HepG2 (cell line): ENCODE results near the gene PDE1C. TPM values are rescaled to one million over a fixed set of nuclear protein-coding genes. Genes with fewer than 3 reads are reported as not detected.

Experiments used
- ATAC-seq: fragments of 200-7000 bp; cut with Tn5 transposase; 3 replicates; pipeline ENCODE4 v1.9.1; 2020; ENCODE audit warnings: mild to moderate bottlenecking, moderate library complexity
- BruUV-seq: library from RNA; stranded (reverse); fragments of 400-500 nt; replicated peaks from 2 replicates; lab custom pipeline; 2021; lab: Mats Ljungman, UMichigan
- CTCF ChIA-PET: fragments of 300-600 bp; formaldehyde crosslinking; extraction: SDS; loops from one replicate; lab custom pipeline; 2021; ENCODE audit warnings: low total read pairs, inconsistent platforms, low intra/inter-chr PET ratio; lab: Yijun Ruan, JAX
- POLR2A ChIA-PET: fragments of 350-600 bp; sonication (Branson Sonifier 250); formaldehyde crosslinking; loops from one replicate; lab custom pipeline; 2020; ENCODE audit warnings: antibody characterized with exemption, inconsistent platforms; lab: Yijun Ruan, JAX
- DNase-seq: peaks from one replicate; pipeline ENCODE4 v3.0.0-alpha.2; 2015; ENCODE audit warnings: low spot score
- FAIRE-seq: peaks from 3 replicates; lab custom pipeline; 2011; peaks lifted over from hg19 to GRCh38; lab: Jason Lieb, UNC
- H2AFZ ChIP-seq: one replicate; pipeline ENCODE4 v1.6.1; 2011; ENCODE audit warnings: low read length, inconsistent platforms
- H3K27ac ChIP-seq: fragments of 300-600 bp; 3 replicates; pipeline ENCODE4 v1.8.0; 2011; ENCODE audit warnings: mixed run types, mild to moderate bottlenecking, mixed read lengths, low read length, inconsistent platforms; ENCODE audit not compliant: insufficient read depth; ENCODE audit errors: extremely low read length
- H3K27me3 ChIP-seq, 2 experiments: fragments of 200-600 bp in 1 of 2; 2 replicates in 1 of 2; 3 replicates in 1 of 2; pipeline versions ENCODE4 v1.6.0 to v1.8.0; 2011; ENCODE audit warnings: low read length in 2 of 2, mild to moderate bottlenecking in 2 of 2, moderate library complexity in 2 of 2, inconsistent platforms in 1 of 2; ENCODE audit not compliant: insufficient read depth in 2 of 2, control insufficient read depth in 1 of 2
- H3K36me3 ChIP-seq, 2 experiments: fragments of 200-600 bp in 1 of 2; replicated peaks in 1 of 2; 2 replicates in 1 of 2; 3 replicates in 1 of 2; pipeline versions ENCODE4 v1.5.1 to v1.8.0; 2011; ENCODE audit warnings: low read length in 2 of 2, inconsistent platforms in 1 of 2; ENCODE audit not compliant: insufficient read depth in 2 of 2, control insufficient read depth in 1 of 2
- H3K4me1 ChIP-seq: 2 replicates; pipeline ENCODE4 v1.5.1; 2012; ENCODE audit warnings: low read length, inconsistent platforms; ENCODE audit not compliant: insufficient read depth
- H3K4me2 ChIP-seq: 2 replicates; pipeline ENCODE4 v1.6.0; 2011; ENCODE audit warnings: low read depth, low read length, inconsistent platforms
- H3K4me3 ChIP-seq, 3 experiments: fragments of 200-600 bp in 1 of 3; sonication (generic), shearing (Covaris generic) in 1 of 3; replicated peaks in 1 of 3; 2 replicates each; pipeline ENCODE4 v1.5.1; 2011 to 2016; ENCODE audit warnings: low read length in 3 of 3, inconsistent platforms in 2 of 3, low read depth in 2 of 3, mild to moderate bottlenecking in 2 of 3, control low read depth in 1 of 3, mixed read lengths in 1 of 3; ENCODE audit not compliant: insufficient read depth in 1 of 3
- H3K79me2 ChIP-seq: one replicate; pipeline ENCODE4 v1.6.1; 2011; ENCODE audit warnings: low read length, inconsistent platforms; ENCODE audit not compliant: insufficient read depth
- H3K9ac ChIP-seq: 2 replicates; pipeline ENCODE4 v1.6.0; 2011; ENCODE audit warnings: mild to moderate bottlenecking, low read depth, low read length, inconsistent platforms; ENCODE audit not compliant: insufficient read depth
- H3K9me3 ChIP-seq: 2 replicates; pipeline ENCODE4 v1.5.1; 2012; ENCODE audit warnings: mild to moderate bottlenecking, low read length
- H4K20me1 ChIP-seq: 2 replicates; pipeline ENCODE4 v1.6.0; 2011; ENCODE audit warnings: inconsistent platforms, mild to moderate bottlenecking, low read length, moderate library complexity; ENCODE audit not compliant: insufficient read depth
- EED ChIP-seq: sonication (generic); formaldehyde crosslinking; IDR thresholded peaks from 2 replicates; pipeline ENCODE4 v1.5.0; 2020; ENCODE audit warnings: mild to moderate bottlenecking, missing genetic modification reagents
- ELF3 ChIP-seq: IDR thresholded peaks from 2 replicates; pipeline ENCODE4 v1.6.1; 2016; ENCODE audit warnings: missing genetic modification reagents, missing compliant biosample characterization
- IRF9 ChIP-seq: sonication (generic); formaldehyde crosslinking; IDR thresholded peaks from 2 replicates; pipeline ENCODE4 v1.8.0; 2022; ENCODE audit warnings: missing genetic modification reagents, mild to moderate bottlenecking, borderline replicate concordance
- IRX3 ChIP-seq: sonication (generic); formaldehyde crosslinking; IDR thresholded peaks from 2 replicates; pipeline ENCODE4 v1.8.1; 2023; ENCODE audit warnings: mild to moderate bottlenecking, low read depth, missing genetic modification reagents, borderline replicate concordance
- KDM5A ChIP-seq: fragments of 200-600 bp; sonication (generic); IDR thresholded peaks from 2 replicates; pipeline ENCODE4 v1.7.0; 2018; ENCODE audit warnings: antibody characterized with exemption, mild to moderate bottlenecking, low read length, borderline replicate concordance
- MAFF ChIP-seq: IDR thresholded peaks from 2 replicates; pipeline ENCODE4 v1.6.1; 2011; ENCODE audit warnings: low read depth, low read length, improper control_type of control experiment
- MAFK ChIP-seq, 2 experiments: IDR thresholded peaks in 1 of 2; conservative IDR thresholded peaks in 1 of 2; 2 replicates each; pipeline ENCODE4 v1.6.1; 2011; ENCODE audit warnings: improper control_type of control experiment in 2 of 2, low read length in 2 of 2
- NFE2 ChIP-seq: sonication (generic); formaldehyde crosslinking; IDR thresholded peaks from 2 replicates; pipeline ENCODE4 v1.4.0; 2020; ENCODE audit warnings: missing genetic modification reagents
- NFE2L1 ChIP-seq: sonication (generic); formaldehyde crosslinking; IDR thresholded peaks from 2 replicates; pipeline ENCODE4 v1.4.0; 2020; ENCODE audit warnings: missing genetic modification reagents, mild to moderate bottlenecking, borderline replicate concordance
- NFE2L2 ChIP-seq: fragments of 150-350 bp; IDR thresholded peaks from 2 replicates; pipeline ENCODE4 v1.6.1; 2014; ENCODE audit warnings: low read length
- NONO ChIP-seq, 2 experiments: fragments of 450-650 bp in 1 of 2; sonication (generic) in 1 of 2; formaldehyde crosslinking in 1 of 2; IDR thresholded peaks in 1 of 2; conservative IDR thresholded peaks in 1 of 2; 2 replicates each; pipeline versions ENCODE4 v1.6.1 to v1.8.0; 2017 to 2022; ENCODE audit warnings: mild to moderate bottlenecking in 1 of 2, missing genetic modification reagents in 1 of 2, moderate library complexity in 1 of 2
- TFAP4 ChIP-seq: sonication (generic); IDR thresholded peaks from 2 replicates; pipeline ENCODE4 v1.6.1; 2016; ENCODE audit warnings: low read depth, borderline replicate concordance
- U2AF1 ChIP-seq: fragments of 200-400 bp; formaldehyde crosslinking; optimal IDR thresholded peaks from 2 replicates; pipeline ENCODE3; 2017; ENCODE audit warnings: mild to moderate bottlenecking, low read depth, low read length
- ZMYM2 ChIP-seq: sonication (generic); formaldehyde crosslinking; IDR thresholded peaks from 2 replicates; pipeline ENCODE4 v1.8.0; 2022; ENCODE audit warnings: mild to moderate bottlenecking, missing genetic modification reagents
- ZNF260 ChIP-seq: sonication (generic); formaldehyde crosslinking; IDR thresholded peaks from 2 replicates; pipeline ENCODE4 v1.4.0; 2020; ENCODE audit warnings: missing genetic modification reagents, low read depth, mild to moderate bottlenecking, borderline replicate concordance
- ZNF30 ChIP-seq: sonication (generic); formaldehyde crosslinking; IDR thresholded peaks from 2 replicates; pipeline ENCODE4 v1.5.0; 2020; ENCODE audit warnings: mild to moderate bottlenecking, missing genetic modification reagents
- ZNF614 ChIP-seq: IDR thresholded peaks from 2 replicates; pipeline ENCODE4 v1.6.1; 2018; ENCODE audit warnings: missing biosample characterization, missing genetic modification reagents, inconsistent platforms, borderline replicate concordance
- WGBS: methylation state at CpG from one replicate; pipeline ENCODE4 v1.1.6; 2017; ENCODE audit warnings: low lambda C conversion rate; 5-methylcytosine and 5-hydroxymethylcytosine counted together
- in situ Hi-C: cut with HindIII; loops from 2 replicates; pipeline ENCODE4 v1.10.0; 2017; ENCODE audit warnings: low pct_unique_long_range_greater_than_20kb; ENCODE audit not compliant: extremely low pct_ligation_motif_present
- intact Hi-C: fragments of 100-400 bp; cut with micrococcal nuclease; formaldehyde crosslinking; loops from one replicate; pipeline ENCODE4 v1.10.0; 2022; ENCODE audit not compliant: unreplicated experiment
- polyA plus RNA-seq, 8 experiments: library from polyadenylated mRNA; depleted of rRNA in 3 of 8; stranded (reverse) in 7 of 8; unstranded in 1 of 8; fragments of >200 nt; fragmentation: Illumina TruSeq in 4 of 8; extraction: Trizol in 4 of 8; gene quantifications; 2 replicates each; pipeline versions ENCODE4 v1.2.1 to v1.2.3, GENCODE V29; 2011 to 2016; ENCODE audit warnings: low read depth in 4 of 8, missing spikeins in 1 of 8, mixed read lengths in 1 of 8; ENCODE audit not compliant: insufficient read depth in 1 of 8
- total RNA-seq, 5 experiments: library from RNA; depleted of rRNA; stranded (reverse); fragments of >200 nt; fragmentation: Illumina TruSeq; extraction: Trizol; gene quantifications; 2 replicates each; pipeline ENCODE4 v1.2.3, GENCODE V29; 2016; ENCODE audit warnings: low read depth in 1 of 5

Gene PDE1C
- total and polyA plus RNA-seq, 2 of the 13 experiments (the other 11 are each of a cell fraction or from before 2014, with no cell fraction given) = not detected

GRCh38 chr7:31764462-31764861 is 305.7 kb downstream of the PDE1C start:
- DNase-seq = no peak
- no peak overlapping the region for H3K4me2 ChIP-seq
- H3K27me3 ChIP-seq = no peaks in the 10 kb centered on the region
- no peaks in the 10 kb centered on the region for H4K20me1 ChIP-seq
- H3K36me3 ChIP-seq = no peaks in the 10 kb centered on the region
- H3K27ac ChIP-seq = no peak overlapping the region
- H3K4me3 ChIP-seq = no peak overlapping the region
- no peak for TF ChIP-seq KDM5A
- TF ChIP-seq NFE2L2 = peak; percentile 77
- no peak for TF ChIP-seq ZMYM2 (CRISPR knock-in tag)
- TF ChIP-seq NFE2 = no peak
- TF ChIP-seq MAFF = peak; percentile 55; the same call in 1 of the 2 replicates
- TF ChIP-seq MAFK (conservative IDR thresholded peaks at IDR 0.05 in 1 of 2, IDR thresholded peaks at IDR 0.05 in 1 of 2; ENCODE audit: low read length in 2 of 2) = peak; percentile 60 to 64
- TF ChIP-seq, all 625 proteins: peak for 3
- H3K9me3 ChIP-seq = no peaks in the 10 kb centered on the region
- H3K9ac ChIP-seq = no peak overlapping the region
- CTCF ChIA-PET = no interaction called here
- FAIRE-seq (no peak), ATAC-seq (no peak)
- no peaks in the 10 kb centered on the region for H3K4me1 ChIP-seq
- POLR2A ChIA-PET = no interaction called here
- intact Hi-C loops (no loop called here), in situ Hi-C loops (no loop called here)
- no TSS peak for BruUV-seq
- no peak overlapping the region for H2AFZ ChIP-seq
- WGBS = 10% methylated on average over 4 of the region's 4 CpGs
- H3K79me2 ChIP-seq = no peaks in the 10 kb centered on the region

GRCh38 chr7:31763548-31763947 is 306.7 kb downstream of the PDE1C start:
- Histone ChIP-seq H3K9me3 (no peaks in the 10 kb centered on the region), H3K36me3 (no peaks in the 10 kb centered on the region), H3K4me3 (no peak overlapping the region), H3K27me3 (no peaks in the 10 kb centered on the region), H3K27ac (no peak overlapping the region), H2AFZ (no peak overlapping the region), H3K4me2 (no peak overlapping the region), H3K79me2 (no peaks in the 10 kb centered on the region), H3K9ac (no peak overlapping the region), H3K4me1 (no peaks in the 10 kb centered on the region), H4K20me1 (no peaks in the 10 kb centered on the region)
- ChIA-PET POLR2A (no interaction called here), CTCF (no interaction called here)
- DNase-seq (no peak), FAIRE-seq (no peak), ATAC-seq (no peak)
- BruUV-seq = no TSS peak
- intact Hi-C loops = no loop called here
- 0% methylated on average over 2 of the region's 2 CpGs for WGBS
- in situ Hi-C loops = no loop called here
- TF ChIP-seq NONO (IDR thresholded peaks at IDR 0.05) (no peak), NONO (CRISPR knock-in tag; conservative IDR thresholded peaks at IDR 0.05) (no peak), ELF3 (CRISPR knock-in tag) (no peak), NFE2L1 (CRISPR knock-in tag) (no peak), ZNF260 (CRISPR knock-in tag) (no peak), ZNF614 (CRISPR knock-in tag) (no peak), IRX3 (no peak), IRF9 (CRISPR knock-in tag) (no peak), ZNF30 (CRISPR knock-in tag) (no peak), TFAP4 (no peak), U2AF1 (no peak), EED (no peak)
